GM19099 (cell line): ENCODE measurements around the gene VPS13D.

Source experiments
- POLR2A ChIP-seq: IDR thresholded peaks from 3 replicates; pipeline ENCODE4 v1.6.1; 2011; ENCODE audit warnings: low read depth; ENCODE audit not compliant: insufficient read length; ENCODE audit errors: extremely low read depth

VPS13D gene

DNA sequence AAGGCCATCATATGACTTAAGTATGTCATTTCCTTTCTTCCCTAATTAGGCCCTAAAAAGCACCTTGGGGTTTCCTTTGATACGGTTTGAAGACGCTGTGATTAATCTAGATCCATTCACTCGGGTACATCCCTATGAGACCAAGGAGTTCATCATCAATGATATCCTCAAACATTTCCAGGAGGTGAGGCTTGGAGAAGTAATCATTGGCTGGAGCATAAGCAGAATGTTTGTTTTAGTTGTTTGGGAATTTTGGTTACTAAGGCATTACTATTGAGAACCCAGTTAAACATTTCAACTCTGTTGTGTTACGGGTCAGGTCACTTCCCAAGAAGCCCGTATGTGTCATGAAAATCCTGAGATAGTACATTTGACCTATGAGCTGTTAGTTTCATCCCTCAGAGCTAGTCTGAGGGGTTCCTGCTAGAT is 185.2 kb downstream of the VPS13D start:
- no peak for TF ChIP-seq POLR2A

DNA sequence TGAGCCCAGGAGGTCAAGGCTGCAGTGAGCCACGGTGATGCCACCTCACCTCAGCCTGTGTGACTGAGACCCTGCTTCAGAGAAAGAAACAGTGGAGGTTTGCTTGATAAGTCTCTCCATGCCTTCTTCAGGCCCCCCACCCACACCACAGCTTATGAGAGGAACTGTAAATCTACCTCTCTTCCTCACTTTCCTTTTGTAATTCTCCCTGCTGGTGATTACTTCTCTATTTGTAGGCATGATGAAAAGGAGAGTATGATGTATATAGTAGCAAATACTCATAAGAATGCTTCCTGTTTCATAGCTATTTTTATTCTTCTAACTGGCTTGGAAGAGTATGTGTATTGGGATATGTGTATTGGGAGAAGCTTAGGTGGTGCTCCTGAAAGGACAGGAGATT is 186.3 kb downstream of the VPS13D start:
- TF ChIP-seq POLR2A: no peak

DNA sequence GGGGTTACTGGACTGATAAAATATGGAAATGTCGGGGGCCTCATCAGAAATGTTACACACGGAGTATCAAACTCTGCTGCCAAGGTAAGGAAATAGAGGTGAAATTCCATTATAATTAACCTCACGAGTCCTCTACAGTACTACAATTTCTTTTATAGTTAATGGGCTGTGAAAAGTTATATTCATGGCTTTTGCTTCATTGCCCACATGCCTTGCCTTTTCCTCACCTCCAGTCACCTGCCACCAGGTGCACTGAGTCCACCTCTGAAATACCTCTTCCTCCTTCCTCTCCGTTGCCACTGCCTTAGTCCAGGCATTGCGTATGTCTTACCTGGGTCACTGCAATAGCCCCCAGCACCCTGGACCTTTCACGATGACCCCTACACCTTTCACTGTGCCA is 186.9 kb downstream of the VPS13D start:
- no peak for TF ChIP-seq POLR2A

DNA sequence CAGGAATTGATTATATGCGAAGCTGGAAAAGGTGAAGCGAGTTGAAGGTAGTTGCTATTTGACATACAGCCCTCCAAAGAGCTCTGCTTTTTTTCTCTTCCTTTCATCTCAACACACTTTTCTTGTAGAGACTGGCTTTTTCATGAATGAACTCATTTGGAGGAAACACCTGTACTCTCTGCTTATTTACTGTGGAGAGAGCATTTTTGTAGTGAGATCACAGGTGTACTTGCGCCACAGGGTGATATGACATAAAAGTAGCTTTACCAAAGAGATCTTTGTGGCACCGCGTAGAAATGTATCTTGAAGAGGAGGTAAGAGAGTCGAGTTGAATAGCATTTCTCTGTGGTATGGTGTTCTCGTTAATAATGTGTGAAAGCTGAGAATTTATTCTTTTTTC is 187.6 kb downstream of the VPS13D start:
- no peak for TF ChIP-seq POLR2A

DNA sequence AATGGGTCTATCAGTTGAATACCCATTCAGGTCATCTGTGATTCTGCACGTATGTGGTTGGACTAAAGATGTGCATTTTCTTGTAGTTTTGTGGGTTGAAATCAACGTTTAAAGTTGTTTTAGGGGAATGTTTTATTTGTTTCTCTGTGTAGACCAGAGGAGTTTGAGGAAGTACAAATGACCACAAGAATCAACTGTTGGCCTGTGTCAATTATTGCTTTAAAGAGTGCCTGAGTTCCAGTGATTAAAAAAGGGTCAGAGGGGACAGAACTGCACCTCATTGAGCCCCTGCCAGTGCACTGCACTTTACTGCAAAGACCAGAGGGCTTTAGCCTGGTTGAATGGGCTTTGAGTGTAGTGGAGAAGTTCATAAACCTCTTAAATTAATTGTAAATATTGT is 190.3 kb downstream of the VPS13D start:
- TF ChIP-seq POLR2A: no peak

DNA sequence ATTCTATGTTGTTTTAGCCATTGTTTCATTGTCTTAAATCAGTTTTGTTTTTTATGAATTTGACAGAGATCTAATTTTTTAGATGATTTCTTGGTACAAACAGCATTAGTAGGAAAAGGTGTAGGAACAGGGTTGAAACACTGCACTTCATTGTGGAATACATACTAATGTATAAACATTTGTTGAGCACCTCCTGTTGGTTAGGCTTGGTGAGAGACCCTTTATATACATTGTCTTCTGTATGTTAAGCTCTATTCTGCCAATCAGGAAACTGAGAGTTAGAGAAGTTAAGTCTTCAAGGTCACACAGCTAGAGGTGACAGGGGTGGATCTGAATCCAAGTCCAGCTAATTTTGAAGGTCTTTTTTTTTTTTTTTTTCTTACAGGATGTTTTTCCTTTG is 192.7 kb downstream of the VPS13D start:
- TF ChIP-seq POLR2A: no peak

DNA sequence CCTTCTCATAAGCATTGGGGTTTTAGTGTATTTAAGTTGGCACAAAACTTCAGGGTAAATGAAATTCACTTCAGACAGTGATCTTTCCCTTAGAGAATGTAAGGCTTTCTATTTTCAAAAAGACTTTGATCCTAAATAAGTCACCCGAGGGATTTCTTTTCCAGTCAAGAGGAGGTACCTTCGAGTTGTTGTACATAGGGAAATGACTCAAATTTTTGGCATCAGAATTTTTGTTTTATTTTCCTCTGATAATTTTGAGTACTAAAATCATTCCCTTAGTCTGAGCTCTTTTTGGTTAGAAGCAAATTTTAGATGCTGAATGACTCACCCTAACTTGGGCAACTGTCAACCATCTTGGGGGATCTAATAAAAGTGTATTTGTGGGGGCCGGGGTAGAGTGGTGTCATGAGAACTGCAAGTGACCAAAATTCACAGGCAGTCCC is 194.3 kb downstream of the VPS13D start:
- TF ChIP-seq POLR2A: no peak

DNA sequence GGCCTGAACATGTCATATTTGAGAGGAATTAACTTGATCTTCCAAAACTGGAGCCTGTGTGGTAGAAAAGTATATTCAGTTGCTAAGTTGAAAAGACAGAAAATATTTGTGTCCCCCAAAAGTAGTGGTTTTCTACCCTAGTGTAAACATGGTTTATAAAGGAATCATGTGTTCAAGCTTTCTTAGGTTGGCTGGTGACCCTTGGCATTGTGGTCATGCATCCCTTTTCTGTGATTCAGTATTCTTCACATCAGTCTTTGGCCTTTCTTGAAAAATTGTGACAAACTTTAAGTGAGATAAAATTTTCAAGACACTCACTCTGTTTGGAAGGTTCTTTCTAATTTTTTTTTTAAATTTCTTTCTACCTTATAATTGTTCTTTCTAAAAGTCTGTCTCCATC is 195.0 kb downstream of the VPS13D start:
- no peak for TF ChIP-seq POLR2A

DNA sequence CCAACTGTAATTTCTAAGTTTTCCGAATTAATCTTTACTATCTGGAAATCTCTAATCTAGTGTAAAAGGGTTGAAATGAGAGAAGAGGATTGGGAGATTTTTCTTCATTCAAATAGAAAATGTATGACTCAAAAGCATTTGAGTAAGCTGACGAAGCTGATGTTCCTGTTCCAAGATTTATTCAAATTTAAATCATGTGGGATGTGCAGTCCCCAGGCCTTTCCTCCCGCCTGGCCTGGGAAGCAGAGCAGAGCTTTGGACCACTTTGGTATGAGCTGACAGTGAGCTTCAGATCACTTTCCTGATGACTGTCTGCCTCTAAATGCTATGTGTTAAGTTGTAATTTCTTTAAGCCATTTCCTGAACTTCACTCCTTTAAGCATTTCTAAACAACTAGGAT is 196.2 kb downstream of the VPS13D start:
- TF ChIP-seq POLR2A: no peak

DNA sequence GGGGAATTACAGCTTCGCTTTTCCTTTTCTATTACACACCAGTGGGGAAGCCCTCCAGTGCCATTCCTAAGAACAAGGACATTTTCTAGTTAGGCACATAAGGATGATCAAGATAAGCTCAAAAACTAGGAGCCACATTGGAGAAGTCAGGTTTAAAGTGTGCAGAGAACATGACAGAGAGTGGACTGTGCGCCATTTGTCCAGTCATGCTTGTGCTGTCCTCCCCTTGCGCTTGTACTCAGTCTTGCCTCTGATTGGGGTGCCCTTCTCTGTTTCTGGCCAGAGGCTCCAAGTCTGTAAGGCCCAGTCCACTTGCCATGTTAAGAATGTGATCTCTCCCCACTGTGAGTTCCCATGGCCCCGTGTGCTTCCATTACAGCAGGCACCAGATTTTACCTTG is 198.5 kb downstream of the VPS13D start:
- TF ChIP-seq POLR2A: no peak

DNA sequence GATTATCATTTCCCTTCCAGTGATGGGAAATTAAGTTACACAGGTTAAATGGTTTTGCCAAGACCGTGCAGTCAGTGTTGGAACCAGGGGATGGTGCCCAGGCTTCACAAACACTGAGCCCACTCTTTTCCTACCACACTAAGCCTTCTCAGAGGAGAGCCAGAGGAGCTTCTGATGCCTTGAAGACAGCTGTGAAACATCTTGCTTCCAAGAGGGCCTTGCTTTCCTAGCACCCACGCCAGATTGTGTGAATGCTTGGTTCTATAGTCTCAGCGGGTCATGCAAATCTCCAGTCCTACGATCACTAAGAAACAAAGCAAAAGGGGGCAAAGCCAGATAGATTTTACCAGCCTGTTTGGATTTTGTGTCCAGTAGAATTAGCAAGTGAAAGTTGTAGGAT is 200.7 kb downstream of the VPS13D start:
- TF ChIP-seq POLR2A: no peak

DNA sequence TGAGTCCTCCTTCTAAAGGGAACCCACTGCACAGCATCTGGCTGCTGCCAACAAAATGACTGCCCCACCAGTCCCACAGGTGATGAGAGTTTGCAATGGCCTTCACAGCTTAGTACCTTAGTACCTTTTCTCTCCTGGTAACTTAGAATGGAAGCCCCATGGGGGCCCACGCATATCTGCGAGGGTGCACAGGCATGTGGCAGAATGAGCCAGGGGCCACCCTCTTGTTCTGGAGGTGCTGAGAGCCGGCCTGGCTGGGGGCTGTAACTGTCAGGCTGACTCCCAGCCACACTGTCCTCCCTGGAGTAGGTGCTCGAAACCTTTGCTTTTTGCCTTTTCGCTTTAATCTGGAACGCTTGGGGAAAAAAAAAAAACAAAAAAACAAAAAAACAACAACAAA is 203.1 kb downstream of the VPS13D start:
- TF ChIP-seq POLR2A: no peak

DNA sequence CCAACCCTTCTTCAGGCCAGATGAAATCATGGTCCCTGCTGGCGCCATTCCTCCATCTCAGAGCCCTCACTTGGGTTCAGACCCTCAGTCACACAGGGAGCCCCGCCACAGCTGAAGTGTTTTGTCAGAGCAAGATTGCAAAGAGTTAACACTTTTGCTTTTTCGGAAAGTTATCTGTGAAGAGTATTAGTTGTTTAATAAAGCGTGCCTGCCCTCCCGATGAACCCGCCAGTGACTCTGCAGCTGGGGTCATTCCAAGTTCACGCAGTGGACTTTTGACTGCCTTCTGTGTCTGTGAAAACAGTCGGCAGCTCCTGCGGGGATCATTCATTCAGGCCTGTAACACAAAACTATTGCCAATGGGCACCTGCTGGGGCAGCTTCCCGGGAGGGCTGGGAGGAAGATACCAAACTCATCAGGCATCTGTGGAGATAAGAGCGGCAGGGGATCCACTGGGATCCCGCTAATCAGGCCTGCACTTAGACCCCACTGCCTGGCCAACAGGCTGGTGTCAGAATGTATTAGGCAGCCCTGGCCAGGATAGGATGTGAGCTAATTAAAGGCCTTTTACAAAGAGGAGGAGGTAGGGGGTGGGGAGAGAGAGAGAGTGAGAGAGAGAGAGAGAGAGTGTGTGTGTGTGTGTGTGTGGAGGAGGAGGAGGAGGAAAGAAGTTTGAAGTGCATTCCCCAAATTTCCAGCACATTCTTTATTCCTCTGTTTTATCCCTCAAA is 203.7 kb downstream of the VPS13D start:
- TF ChIP-seq POLR2A: no peak

DNA sequence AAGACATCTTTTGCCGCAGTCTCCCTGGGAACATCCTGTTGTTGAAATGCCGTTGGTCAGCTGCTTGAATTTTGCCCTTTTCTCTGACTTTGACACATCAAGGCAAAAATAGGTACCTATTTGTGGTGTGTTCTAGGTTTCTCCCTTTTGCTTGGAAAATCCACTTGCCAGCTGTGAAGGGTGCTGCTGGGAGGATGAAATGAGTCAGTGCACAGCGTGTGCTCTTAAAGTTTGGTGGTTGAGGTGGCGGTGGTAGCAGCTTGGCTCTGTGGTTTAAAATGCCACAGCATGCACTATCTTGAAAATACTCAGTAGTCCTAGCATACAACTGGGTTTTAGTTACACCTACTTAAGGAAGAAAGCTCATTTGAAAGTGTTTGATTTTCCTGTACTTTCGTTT is 204.3 kb downstream of the VPS13D start:
- no peak for TF ChIP-seq POLR2A

DNA sequence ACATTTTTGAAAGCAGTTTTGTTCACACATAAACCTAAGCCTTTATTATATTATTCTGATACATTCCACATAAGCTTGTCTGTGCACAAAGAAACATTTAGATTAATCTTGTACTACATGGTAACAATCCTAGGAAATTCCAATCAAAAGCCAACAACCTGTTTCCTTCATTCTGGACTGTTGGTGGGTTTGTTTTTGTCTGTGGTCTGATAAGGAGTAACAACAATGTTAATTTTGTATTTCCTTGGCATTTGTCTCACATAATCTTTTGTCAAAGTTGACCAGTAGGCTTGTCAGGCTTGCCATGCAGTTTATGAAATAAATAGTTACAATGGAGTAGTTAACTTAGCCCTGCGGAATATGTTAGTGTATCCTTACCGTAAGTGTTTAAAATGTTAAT is 204.9 kb downstream of the VPS13D start:
- TF ChIP-seq POLR2A: no peak

DNA sequence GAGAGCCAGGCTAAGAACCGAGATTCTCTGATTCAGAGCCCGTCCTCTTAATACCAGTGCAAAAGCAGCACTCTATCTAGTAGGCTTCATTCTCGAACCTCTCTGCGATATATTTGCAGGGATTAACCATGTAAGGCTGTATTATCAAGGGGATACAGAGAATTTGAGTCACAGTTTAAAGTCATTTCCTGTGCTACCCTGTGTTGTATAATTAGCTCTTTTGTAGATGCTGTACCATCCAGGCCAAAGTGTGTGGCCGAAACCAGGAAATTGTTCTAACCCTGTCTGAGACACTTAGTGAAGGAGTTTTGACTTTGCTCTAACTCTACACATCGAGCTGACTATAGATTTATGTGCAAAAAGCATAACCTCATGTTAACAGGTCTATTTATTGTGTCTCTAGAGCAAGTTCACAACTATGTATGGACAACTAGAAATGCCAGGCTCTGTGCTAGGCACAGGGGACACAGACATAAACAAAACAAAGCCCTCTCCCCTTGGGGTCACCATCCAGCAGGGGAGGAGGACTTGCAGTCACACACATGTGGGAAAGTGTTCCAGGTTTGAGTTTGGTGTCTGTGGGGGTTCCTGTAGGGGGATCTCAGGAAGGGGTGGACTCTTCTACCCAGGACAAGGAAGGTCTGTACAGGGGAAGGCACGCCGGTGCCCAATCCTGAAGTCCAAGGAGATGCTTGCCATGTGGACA is 206.0 kb downstream of the VPS13D start:
- no peak for TF ChIP-seq POLR2A

DNA sequence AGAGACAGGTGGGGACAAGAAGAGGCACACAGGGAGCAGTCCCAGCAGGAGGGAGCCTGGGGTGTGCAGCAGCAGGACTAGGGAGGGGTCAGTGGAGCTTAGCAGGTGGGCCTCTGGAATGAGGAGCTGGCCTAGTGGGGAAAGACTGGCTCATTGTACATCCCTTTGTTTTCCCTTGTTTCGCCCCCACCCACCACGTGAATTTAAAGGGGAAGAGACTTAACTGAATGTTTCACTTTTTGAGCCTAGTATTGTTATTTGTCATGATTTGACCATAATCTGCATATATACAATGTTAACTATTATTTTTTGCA is 206.5 kb downstream of the VPS13D start:
- no peak for TF ChIP-seq POLR2A
